Astrocyte of the spinal cord (primary cell): Measurements from ENCODE around the gene SLC1A2.
A peak's percentile ranks its signal among the peaks of the same experiment; 100 is the strongest.
"Not testable (repeated sequence)": the region's sequence is repeated elsewhere in the genome, so short reads cannot be mapped to it uniquely, and the experiment has no call there.

Experiments used
- DNase-seq: peaks from one replicate; pipeline ENCODE4 v3.0.0; 2011; ENCODE audit warnings: low read depth, low spot score
- H3K4me3 ChIP-seq: 2 replicates; pipeline ENCODE4 v1.5.1; 2011; ENCODE audit warnings: low read depth, mild to moderate bottlenecking, low read length, moderate library complexity
- CTCF ChIP-seq: IDR thresholded peaks from 2 replicates; pipeline ENCODE4 v1.5.1; 2012; ENCODE audit warnings: low read depth, mild to moderate bottlenecking, low read length, inconsistent platforms
- in situ Hi-C: cut with HindIII; loops from 2 replicates; pipeline ENCODE4 v1.10.0; 2017; ENCODE audit warnings: low sequenced_read_pairs

Gene SLC1A2

GRCh38 chr11:35230388-35230787 is 189.0 kb downstream of the SLC1A2 start:
- no peak for TF ChIP-seq CTCF
- H3K4me3 ChIP-seq: no peak overlapping the region
- DNase-seq: no peak
- in situ Hi-C loops: no loop called here

- no peak for TF ChIP-seq CTCF
- no peak for DNase-seq
- no peak overlapping the region for H3K4me3 ChIP-seq
- in situ Hi-C loops: no loop called here
These were observed 191.0 kb downstream of the SLC1A2 start for GRCh38 chr11:35228328-35228725.

- no peak overlapping the region for H3K4me3 ChIP-seq
- TF ChIP-seq CTCF: no peak
- DNase-seq: no peak
- in situ Hi-C loops: no loop called here
These were observed 191.6 kb downstream of the SLC1A2 start for GRCh38 chr11:35227576-35228327.

GRCh38 chr11:35226756-35227155 is 192.6 kb downstream of the SLC1A2 start:
- DNase-seq, H3K4me3 ChIP-seq, in situ Hi-C loops: not testable (repeated sequence)

- H3K4me3 ChIP-seq: no peak overlapping the region
- in situ Hi-C loops: no loop called here
- no peak for DNase-seq
- TF ChIP-seq CTCF: no peak
These were observed 193.3 kb downstream of the SLC1A2 start for GRCh38 chr11:35225946-35226520.

- no peak for TF ChIP-seq CTCF
- no peak for DNase-seq
- in situ Hi-C loops: no loop called here
- H3K4me3 ChIP-seq: no peak overlapping the region
These were observed 195.4 kb downstream of the SLC1A2 start for GRCh38 chr11:35223991-35224390.

GRCh38 chr11:35223371-35223796 is 196.0 kb downstream of the SLC1A2 start:
- no peak for TF ChIP-seq CTCF
- no peak overlapping the region for H3K4me3 ChIP-seq
- DNase-seq: peak; percentile 76
- in situ Hi-C loops: no loop called here
